ENCODE measurements around the gene MPPE1. TPM values are rescaled to one million over a fixed set of nuclear protein-coding genes. Genes with fewer than 3 reads are reported as not detected.

MPPE1 gene
- total and polyA plus RNA-seq, 9 of the 15 experiments (the other 6 are each of a cell fraction or from before 2014, with no cell fraction given) = 10.7 to 19.5 (median 13.3) TPM

DNA sequence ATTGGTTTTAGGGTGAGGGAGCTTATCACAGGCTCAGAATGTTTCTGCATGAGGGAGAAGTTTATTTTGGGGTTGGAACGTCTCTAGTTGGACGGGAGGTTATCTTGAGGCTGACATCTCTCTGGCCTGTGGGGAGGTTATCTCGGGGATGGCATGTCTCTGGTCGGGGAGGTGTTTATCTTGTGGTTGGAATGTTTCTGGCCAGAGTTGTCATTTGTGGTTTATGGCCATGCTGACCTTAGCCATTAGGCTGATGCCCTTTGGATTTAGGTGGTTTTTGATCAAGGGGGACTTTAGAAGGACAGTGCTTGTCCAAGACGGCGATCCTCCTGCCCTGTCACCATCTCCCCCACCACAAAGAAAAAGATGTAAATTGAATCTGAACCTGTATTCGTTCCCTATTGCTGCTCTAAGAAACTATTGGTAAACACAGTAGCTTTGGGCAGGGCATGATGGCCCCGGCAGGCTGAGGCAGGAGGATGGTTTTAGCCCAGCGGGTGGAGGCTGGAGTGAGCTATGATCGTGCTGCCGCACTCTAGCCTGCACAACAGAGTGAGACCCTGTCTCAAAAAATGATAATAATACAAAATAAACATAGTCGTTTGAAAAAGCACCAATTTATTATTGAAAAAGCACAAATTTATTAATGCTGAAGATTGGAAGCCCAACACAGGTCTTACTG lies 17.8 kb upstream of the MPPE1 start (continued):
- TF ChIP-seq THRB (CRISPR knock-in tag; conservative IDR thresholded peaks at IDR 0.05) (no peak), CBFB (CRISPR knock-in tag; IDR thresholded peaks at IDR 0.05) (peak; percentile 85; the same call in 1 of the 2 replicates), TCF7 (IDR thresholded peaks at IDR 0.05; ENCODE audit: borderline replicate concordance) (peak; percentile 45; the same call in 1 of the 2 replicates), ZNF274 (IDR thresholded peaks at IDR 0.05; ENCODE audit: borderline replicate concordance, low read depth, low read length) (no peak), TGIF2 (CRISPR knock-in tag; IDR thresholded peaks at IDR 0.05) (no peak), ZNF224 (CRISPR knock-in tag; IDR thresholded peaks at IDR 0.05) (no peak), SIX5 (IDR thresholded peaks at IDR 0.05; ENCODE audit: borderline replicate concordance in 1 of 2, insufficient read depth in 1 of 2, low read depth in 1 of 2, low read length in 2 of 2) (no peak), TRIM28 (IDR thresholded peaks at IDR 0.05) (no peak), ZBTB8A (IDR thresholded peaks at IDR 0.05; ENCODE audit: partially characterized antibody) (no peak), ETS1 (conservative IDR thresholded peaks at IDR 0.05; ENCODE audit: control insufficient read depth, low read depth, low read length) (no peak), HNRNPL (IDR thresholded peaks at IDR 0.05; ENCODE audit: low read depth, low read length) (no peak), SUPT5H (IDR thresholded peaks at IDR 0.05) (no peak), ZNF764 (CRISPR knock-in tag; IDR thresholded peaks at IDR 0.05; ENCODE audit: low read depth) (no peak), MXI1 (IDR thresholded peaks at IDR 0.05; ENCODE audit: low read depth, low read length) (no peak), SMAD1 (IDR thresholded peaks at IDR 0.05; ENCODE audit: low read depth, low read length, partially characterized antibody) (no peak)
- TF ChIP-seq, protein P1, sequence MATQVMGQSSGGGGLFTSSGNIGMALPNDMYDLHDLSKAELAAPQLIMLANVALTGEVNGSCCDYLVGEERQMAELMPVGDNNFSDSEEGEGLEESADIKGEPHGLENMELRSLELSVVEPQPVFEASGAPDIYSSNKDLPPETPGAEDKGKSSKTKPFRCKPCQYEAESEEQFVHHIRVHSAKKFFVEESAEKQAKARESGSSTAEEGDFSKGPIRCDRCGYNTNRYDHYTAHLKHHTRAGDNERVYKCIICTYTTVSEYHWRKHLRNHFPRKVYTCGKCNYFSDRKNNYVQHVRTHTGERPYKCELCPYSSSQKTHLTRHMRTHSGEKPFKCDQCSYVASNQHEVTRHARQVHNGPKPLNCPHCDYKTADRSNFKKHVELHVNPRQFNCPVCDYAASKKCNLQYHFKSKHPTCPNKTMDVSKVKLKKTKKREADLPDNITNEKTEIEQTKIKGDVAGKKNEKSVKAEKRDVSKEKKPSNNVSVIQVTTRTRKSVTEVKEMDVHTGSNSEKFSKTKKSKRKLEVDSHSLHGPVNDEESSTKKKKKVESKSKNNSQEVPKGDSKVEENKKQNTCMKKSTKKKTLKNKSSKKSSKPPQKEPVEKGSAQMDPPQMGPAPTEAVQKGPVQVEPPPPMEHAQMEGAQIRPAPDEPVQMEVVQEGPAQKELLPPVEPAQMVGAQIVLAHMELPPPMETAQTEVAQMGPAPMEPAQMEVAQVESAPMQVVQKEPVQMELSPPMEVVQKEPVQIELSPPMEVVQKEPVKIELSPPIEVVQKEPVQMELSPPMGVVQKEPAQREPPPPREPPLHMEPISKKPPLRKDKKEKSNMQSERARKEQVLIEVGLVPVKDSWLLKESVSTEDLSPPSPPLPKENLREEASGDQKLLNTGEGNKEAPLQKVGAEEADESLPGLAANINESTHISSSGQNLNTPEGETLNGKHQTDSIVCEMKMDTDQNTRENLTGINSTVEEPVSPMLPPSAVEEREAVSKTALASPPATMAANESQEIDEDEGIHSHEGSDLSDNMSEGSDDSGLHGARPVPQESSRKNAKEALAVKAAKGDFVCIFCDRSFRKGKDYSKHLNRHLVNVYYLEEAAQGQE (IDR thresholded peaks at IDR 0.05; ENCODE audit: borderline replicate concordance) = no peak; the same call in 1 of the 2 replicates
- TF ChIP-seq, protein P1 (CRISPR knock-in tag; IDR thresholded peaks at IDR 0.05; ENCODE audit: low read depth) = no peak
